ENCODE measurements around the gene MVP.
A peak's percentile ranks its signal among the peaks of the same experiment; 100 is the strongest.

MVP gene

DNA sequence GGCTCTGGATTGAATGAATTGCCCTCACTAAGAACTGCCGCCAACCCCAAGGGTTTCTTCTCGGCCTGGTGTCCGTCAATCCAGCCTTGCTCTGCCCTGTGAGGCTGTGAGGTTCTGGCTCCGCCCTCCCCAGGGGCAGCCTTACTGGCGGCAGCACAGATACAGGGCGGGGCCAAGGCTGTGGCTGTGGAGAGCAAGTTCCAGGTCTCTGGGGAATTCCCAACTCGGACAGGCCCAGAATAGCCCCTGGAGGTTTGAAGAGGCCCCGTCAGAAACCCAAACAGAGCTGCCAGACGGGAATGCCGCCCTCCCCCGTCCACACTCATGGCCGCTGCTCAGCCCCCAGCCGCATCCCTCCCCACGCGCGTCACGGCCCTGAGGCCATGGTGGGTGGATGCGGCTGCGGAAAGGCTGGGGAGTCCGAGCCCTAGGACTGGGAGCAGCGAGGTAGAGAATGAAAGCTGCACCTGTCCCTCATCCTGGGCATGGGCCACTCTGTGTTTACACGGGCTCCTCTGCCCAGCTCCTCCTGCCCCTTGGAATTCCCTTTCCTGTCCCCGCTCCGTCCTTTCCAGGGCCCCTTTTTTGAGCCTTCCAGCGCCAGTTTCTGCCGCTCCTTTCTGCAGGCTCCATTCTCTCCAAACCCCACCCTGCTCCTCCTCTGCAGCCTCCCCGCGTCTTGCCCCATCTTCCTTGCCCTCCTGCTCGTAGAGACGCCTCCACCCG lies 8.9 kb upstream of the MVP start:
- TF ChIP-seq ZFX (IDR thresholded peaks at IDR 0.05) = no peak
- TF ChIP-seq, protein P1, sequence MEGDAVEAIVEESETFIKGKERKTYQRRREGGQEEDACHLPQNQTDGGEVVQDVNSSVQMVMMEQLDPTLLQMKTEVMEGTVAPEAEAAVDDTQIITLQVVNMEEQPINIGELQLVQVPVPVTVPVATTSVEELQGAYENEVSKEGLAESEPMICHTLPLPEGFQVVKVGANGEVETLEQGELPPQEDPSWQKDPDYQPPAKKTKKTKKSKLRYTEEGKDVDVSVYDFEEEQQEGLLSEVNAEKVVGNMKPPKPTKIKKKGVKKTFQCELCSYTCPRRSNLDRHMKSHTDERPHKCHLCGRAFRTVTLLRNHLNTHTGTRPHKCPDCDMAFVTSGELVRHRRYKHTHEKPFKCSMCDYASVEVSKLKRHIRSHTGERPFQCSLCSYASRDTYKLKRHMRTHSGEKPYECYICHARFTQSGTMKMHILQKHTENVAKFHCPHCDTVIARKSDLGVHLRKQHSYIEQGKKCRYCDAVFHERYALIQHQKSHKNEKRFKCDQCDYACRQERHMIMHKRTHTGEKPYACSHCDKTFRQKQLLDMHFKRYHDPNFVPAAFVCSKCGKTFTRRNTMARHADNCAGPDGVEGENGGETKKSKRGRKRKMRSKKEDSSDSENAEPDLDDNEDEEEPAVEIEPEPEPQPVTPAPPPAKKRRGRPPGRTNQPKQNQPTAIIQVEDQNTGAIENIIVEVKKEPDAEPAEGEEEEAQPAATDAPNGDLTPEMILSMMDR (conservative IDR thresholded peaks at IDR 0.05) = no peak

DNA sequence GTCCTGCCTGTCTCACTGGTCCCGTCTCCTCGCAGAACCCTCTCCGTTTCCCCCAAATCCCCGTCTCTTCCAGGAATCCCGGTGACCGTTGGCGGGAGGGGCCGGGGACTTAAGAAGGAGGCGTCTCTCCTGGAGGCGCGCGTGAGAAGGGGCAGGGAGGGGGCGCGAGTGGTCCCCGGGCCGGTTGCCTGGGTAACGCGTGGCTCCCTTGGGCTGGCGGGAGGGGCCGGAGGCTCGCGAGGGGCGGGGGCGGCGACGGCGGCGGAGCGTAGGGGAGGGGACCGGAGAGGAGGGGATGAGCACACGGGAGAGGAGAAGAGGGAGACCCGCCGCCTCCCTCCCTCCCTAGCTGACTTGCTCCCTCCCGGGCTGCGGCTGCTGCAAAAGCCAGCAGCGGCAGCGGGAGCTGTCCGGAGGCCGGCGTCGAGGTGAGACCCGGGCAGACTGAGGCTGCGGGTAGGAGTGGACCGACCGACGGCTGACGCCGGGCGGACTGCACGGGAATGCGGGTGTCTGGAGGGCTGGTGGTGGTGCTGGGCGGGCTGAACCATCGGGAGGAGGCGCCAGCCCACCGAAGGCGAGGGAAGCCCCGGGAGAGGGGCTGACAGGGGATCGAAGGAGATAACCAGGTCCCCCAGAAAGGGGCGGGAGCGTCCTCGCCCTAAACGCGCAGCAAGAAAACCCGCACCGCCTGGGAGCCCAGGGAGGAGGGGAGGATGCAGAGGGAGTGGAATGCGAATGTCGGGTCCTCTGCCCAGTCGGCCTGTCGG lies 8.2 kb upstream of the MVP start, which contains the start of gene PRRT2:
Gene PRRT2 (plus strand): TSS at position 298 of the 770 bp plus-strand sequence. CDS start 862 bp downstream, outside the sequence.
- H3K27ac ChIP-seq = peak within 1 kb of the TSS; percentile 96
- TF ChIP-seq, protein P1 (conservative IDR thresholded peaks at IDR 0.05) = no peak
- no peak for TF ChIP-seq ZFX (IDR thresholded peaks at IDR 0.05)

More for the DNA sequence above, 8.9 kb upstream of the MVP start:
- peak overlapping the region; percentile 96 for H3K27ac ChIP-seq

DNA sequence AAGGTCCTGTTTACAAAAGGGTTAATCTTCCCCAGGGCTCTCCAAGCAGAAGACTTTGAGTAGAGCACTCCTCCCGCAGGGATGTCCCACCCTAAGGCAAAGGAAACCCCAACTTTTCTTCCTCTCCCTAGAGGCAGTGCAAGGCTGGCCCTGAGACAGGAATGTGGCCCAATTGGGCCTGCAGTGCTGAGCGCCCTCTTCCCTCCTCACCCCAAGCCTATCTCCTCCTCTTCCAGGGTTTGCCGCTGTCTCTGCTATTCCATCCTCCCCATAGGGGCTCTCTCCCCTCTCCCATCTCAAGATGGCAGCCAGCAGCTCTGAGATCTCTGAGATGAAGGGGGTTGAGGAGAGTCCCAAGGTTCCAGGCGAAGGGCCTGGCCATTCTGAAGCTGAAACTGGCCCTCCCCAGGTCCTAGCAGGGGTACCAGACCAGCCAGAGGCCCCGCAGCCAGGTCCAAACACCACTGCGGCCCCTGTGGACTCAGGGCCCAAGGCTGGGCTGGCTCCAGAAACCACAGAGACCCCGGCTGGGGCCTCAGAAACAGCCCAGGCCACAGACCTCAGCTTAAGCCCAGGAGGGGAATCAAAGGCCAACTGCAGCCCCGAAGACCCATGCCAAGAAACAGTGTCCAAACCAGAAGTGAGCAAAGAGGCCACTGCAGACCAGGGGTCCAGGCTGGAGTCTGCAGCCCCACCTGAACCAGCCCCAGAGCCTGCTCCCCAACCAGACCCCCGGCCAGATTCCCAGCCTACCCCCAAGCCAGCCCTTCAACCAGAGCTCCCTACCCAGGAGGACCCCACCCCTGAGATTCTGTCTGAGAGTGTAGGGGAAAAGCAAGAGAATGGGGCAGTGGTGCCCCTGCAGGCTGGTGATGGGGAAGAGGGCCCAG lies 7.3 kb upstream of the MVP start:
- no peak for TF ChIP-seq ZFX (IDR thresholded peaks at IDR 0.05)
- TF ChIP-seq, protein P1 (conservative IDR thresholded peaks at IDR 0.05) = no peak
- no peak overlapping the region for H3K27ac ChIP-seq

DNA sequence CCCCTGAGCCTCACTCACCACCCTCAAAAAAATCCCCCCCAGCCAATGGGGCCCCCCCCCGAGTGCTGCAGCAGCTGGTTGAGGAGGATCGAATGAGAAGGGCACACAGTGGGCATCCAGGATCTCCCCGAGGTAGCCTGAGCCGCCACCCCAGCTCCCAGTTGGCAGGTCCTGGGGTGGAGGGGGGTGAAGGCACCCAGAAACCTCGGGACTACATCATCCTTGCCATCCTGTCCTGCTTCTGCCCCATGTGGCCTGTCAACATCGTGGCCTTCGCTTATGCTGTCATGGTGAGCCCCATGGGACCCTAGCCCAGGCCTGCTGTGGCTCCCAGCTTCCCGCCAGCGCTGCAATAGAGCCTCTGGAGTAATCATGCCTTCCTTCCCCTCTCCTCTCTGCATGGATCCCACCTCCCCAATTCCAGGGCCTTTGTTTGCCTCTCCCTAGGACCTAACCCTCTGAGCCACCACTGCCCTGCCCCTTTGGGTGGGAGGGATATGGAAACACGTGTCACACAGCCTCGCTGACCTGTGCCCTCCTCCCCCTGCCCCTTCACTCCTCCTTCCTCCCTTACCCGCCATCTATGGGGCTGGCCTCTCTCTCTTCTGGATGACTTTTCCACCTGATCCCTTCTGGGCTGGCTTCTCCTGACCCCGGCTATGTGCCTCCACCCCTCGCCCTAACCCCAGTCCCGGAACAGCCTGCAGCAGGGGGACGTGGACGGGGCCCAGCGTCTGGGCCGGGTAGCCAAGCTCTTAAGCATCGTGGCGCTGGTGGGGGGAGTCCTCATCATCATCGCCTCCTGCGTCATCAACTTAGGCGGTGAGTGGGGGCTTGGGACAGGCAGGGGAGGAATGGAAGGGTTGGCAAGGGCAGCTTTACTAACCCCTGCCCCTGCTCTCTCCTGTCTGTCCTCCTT lies 6.4 kb upstream of the MVP start:
- H3K27ac ChIP-seq = peak overlapping the region; percentile 96
- TF ChIP-seq, protein P1 (conservative IDR thresholded peaks at IDR 0.05) = no peak
- TF ChIP-seq ZFX (IDR thresholded peaks at IDR 0.05) = no peak

DNA sequence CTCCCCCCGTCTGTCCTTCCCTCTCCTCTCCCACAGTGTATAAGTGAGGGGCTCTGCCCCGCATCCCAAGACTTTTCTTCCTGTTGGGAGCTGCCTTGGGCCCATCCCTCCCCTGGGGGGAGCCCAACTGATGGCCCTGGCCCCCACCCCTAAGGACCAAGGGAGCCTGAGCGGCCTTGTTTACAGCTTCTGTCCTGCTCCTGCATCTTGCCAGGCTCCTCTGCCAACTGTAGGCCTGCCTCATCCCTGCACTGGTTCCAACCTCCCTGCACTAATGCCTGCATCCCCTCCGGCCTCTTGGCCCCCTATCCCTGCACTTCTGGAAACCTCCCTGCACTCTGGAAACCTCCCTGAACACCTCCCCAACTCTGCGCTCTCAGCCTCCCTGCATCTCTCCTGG lies 5.7 kb upstream of the MVP start:
- peak overlapping the region; percentile 96 for H3K27ac ChIP-seq
- TF ChIP-seq, protein P1 (conservative IDR thresholded peaks at IDR 0.05) = no peak
- TF ChIP-seq ZFX (IDR thresholded peaks at IDR 0.05) = no peak

DNA sequence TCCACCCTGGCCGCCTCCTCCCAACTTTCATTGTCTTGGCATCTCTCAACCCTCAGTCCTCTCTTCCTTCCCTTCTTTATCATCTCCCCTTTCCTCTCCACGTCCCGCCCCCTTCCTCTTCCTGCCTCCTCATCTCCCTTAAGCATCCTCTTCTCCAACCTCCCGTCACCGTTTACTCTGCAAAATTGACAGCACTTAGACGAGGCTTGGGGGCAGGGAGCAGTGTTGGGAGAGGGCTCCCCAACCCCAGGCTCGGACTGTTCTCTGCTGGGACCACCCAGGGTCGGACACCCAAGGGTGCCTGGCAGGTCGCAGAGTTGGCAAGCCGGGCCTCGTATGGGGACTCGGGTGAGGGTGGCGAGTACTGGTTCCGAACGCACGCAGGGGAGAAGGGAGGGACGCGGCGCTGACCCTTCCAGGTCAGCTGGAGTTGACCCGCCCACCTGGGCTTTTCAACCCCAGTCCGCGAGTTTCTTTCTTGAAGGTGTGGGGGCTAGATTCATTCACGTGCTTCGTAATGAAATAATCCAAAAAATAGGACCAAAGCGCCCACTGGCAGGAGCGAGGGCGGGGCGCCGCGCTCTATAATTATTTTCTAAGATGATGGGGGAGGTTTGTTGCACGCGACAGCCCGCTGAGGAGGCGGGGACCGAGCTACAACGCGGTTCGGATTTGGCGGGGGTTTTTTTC lies 5.1 kb upstream of the MVP start:
- peak overlapping the region; percentile 96 for H3K27ac ChIP-seq
- TF ChIP-seq ZFX (IDR thresholded peaks at IDR 0.05) = no peak
- TF ChIP-seq, protein P1 (conservative IDR thresholded peaks at IDR 0.05) = no peak
